Keratinocyte (primary cell): Measurements from ENCODE around the gene BCAP31. TPM values are rescaled to one million over a fixed set of nuclear protein-coding genes. Genes with fewer than 3 reads are reported as not detected.

Experiments
- DNase-seq: peaks from one replicate; pipeline ENCODE4 v3.0.0-alpha.2; 2011; ENCODE audit warnings: low read depth, missing footprints, low spot score
- FAIRE-seq: peaks from 2 replicates; lab custom pipeline; 2011; peaks lifted over from hg19 to GRCh38; lab: Jason Lieb, UNC
- H2AFZ ChIP-seq: 2 replicates; pipeline ENCODE4 v1.6.0; 2012; ENCODE audit warnings: low read length, control low read depth, inconsistent platforms; ENCODE audit not compliant: control insufficient read depth
- H3K27ac ChIP-seq: 2 replicates; pipeline ENCODE4 v1.5.1; 2011; ENCODE audit warnings: low read length; ENCODE audit not compliant: control insufficient read depth, insufficient read depth
- H3K27me3 ChIP-seq: 3 replicates; pipeline ENCODE4 v1.6.0; 2011; ENCODE audit warnings: low read length; ENCODE audit not compliant: control insufficient read depth, insufficient read depth; ENCODE audit errors: extremely low read depth
- H3K36me3 ChIP-seq, 2 experiments: 2 replicates in 1 of 2; 3 replicates in 1 of 2; pipeline ENCODE4 v1.5.1; 2011; ENCODE audit warnings: low read length in 2 of 2, mild to moderate bottlenecking in 1 of 2; ENCODE audit not compliant: control insufficient read depth in 2 of 2, insufficient read depth in 2 of 2; ENCODE audit errors: extremely low read depth in 1 of 2
- H3K4me1 ChIP-seq: 3 replicates; pipeline ENCODE4 v1.5.1; 2011; ENCODE audit warnings: low read length; ENCODE audit not compliant: control insufficient read depth, insufficient read depth; ENCODE audit errors: extremely low read depth
- H3K4me2 ChIP-seq: 3 replicates; pipeline ENCODE4 v1.6.0; 2011; ENCODE audit warnings: low read depth, low read length; ENCODE audit not compliant: control insufficient read depth, insufficient read depth; ENCODE audit errors: extremely low read depth
- H3K4me3 ChIP-seq, 3 experiments: fragments of 200-600 bp in 1 of 3; sonication (generic) in 1 of 3; 2 replicates in 2 of 3; 3 replicates in 1 of 3; pipeline ENCODE4 v1.5.1; 2011 to 2016; ENCODE audit warnings: low read length in 3 of 3, mild to moderate bottlenecking in 3 of 3, control low read depth in 2 of 3, inconsistent platforms in 1 of 3, low read depth in 1 of 3, mixed read lengths in 1 of 3, mixed run types in 1 of 3, moderate library complexity in 1 of 3; ENCODE audit not compliant: control insufficient read depth in 2 of 3, insufficient read depth in 2 of 3; ENCODE audit errors: extremely low read depth in 1 of 3
- H3K79me2 ChIP-seq: 2 replicates; pipeline ENCODE4 v1.6.0; 2012; ENCODE audit warnings: low read length; ENCODE audit not compliant: control insufficient read depth, insufficient read depth
- H3K9ac ChIP-seq: 3 replicates; pipeline ENCODE4 v1.6.0; 2011; ENCODE audit warnings: low read length; ENCODE audit not compliant: control insufficient read depth, insufficient read depth; ENCODE audit errors: extremely low read depth
- H3K9me1 ChIP-seq: 3 replicates; pipeline ENCODE4 v1.6.0; 2011; ENCODE audit warnings: low read length; ENCODE audit not compliant: control insufficient read depth, insufficient read depth; ENCODE audit errors: extremely low read depth
- H3K9me3 ChIP-seq: 2 replicates; pipeline ENCODE4 v1.5.1; 2012; ENCODE audit warnings: low read depth, low read length; ENCODE audit not compliant: control insufficient read depth
- H4K20me1 ChIP-seq: 3 replicates; pipeline ENCODE4 v1.6.0; 2011; ENCODE audit warnings: low read length; ENCODE audit not compliant: control insufficient read depth, insufficient read depth; ENCODE audit errors: extremely low read depth
- CTCF ChIP-seq, 3 experiments: IDR thresholded peaks in 1 of 3; conservative IDR thresholded peaks in 1 of 3; optimal IDR thresholded peaks in 1 of 3; 2 replicates in 2 of 3; 3 replicates in 1 of 3; pipeline versions ENCODE3 to v1.5.1; 2011; ENCODE audit warnings: low read length in 3 of 3, mild to moderate bottlenecking in 3 of 3, moderate library complexity in 2 of 3, control low read depth in 1 of 3, inconsistent platforms in 1 of 3; ENCODE audit not compliant: insufficient read depth in 2 of 3; ENCODE audit errors: extremely low read depth in 1 of 3
- EZH2 ChIP-seq: IDR thresholded peaks from one replicate; pipeline ENCODE4 v1.6.1; 2012; ENCODE audit warnings: inconsistent platforms, mild to moderate bottlenecking, low read length, moderate library complexity
- dilution Hi-C: fragments of 300-500 bp; cut with MboI; formaldehyde crosslinking; loops from one replicate; pipeline ENCODE4 v1.7.0; 2020; ENCODE audit warnings: low sequenced_read_pairs; ENCODE audit not compliant: extremely low pct_ligation_motif_present
- polyA plus RNA-seq, 5 experiments: library from polyadenylated mRNA; depleted of rRNA in 3 of 5; stranded (reverse) in 3 of 5; stranded (forward) in 1 of 5; unstranded in 1 of 5; fragments of >200 nt; gene quantifications; 1 replicate in 1 of 5; 2 replicates in 3 of 5; 3 replicates in 1 of 5; pipeline versions ENCODE4 v1.2.1 to v1.2.3, GENCODE V29; 2011 to 2012; ENCODE audit warnings: missing spikeins in 2 of 5, low read depth in 1 of 5, low replicate concordance in 1 of 5

BCAP31 gene
- polyA plus RNA-seq, 1 donor (not counting 4 experiments of a cell fraction or from before 2014, with no cell fraction given), result 262 TPM

GRCh38 chrX:153770601-153771414 is 46.6 kb upstream of the BCAP31 start:
- dilution Hi-C loops, result no loop called here
- Histone ChIP-seq H3K9me1 (no peaks in the 10 kb centered on the region), H3K4me2 (no peak overlapping the region), H3K27me3 (no peaks in the 10 kb centered on the region), H3K27ac (no peak overlapping the region), H3K4me1 (no peaks in the 10 kb centered on the region), H2AFZ (no peak overlapping the region), H3K36me3 (peaks cover 0 to 6% of the 10 kb centered on the region in 2 experiments), H3K4me3 (no peak overlapping the region), H3K79me2 (no peaks in the 10 kb centered on the region), H3K9me3 (peaks cover 4% of the 10 kb centered on the region), H3K9ac (no peak overlapping the region), H4K20me1 (no peaks in the 10 kb centered on the region)
- FAIRE-seq, result no peak
- DNase-seq, result no peak
- no peak for TF ChIP-seq CTCF (optimal IDR thresholded peaks at IDR 0.05 in 1 of 3, IDR thresholded peaks at IDR 0.05 in 1 of 3, conservative IDR thresholded peaks at IDR 0.05 in 1 of 3; ENCODE audit: extremely low read depth in 1 of 3, insufficient read depth in 2 of 3, low read length in 3 of 3)
- no peak for TF ChIP-seq EZH2

- no peak for FAIRE-seq
- no peak for TF ChIP-seq CTCF (optimal IDR thresholded peaks at IDR 0.05 in 1 of 3, IDR thresholded peaks at IDR 0.05 in 1 of 3, conservative IDR thresholded peaks at IDR 0.05 in 1 of 3; ENCODE audit: extremely low read depth in 1 of 3, insufficient read depth in 2 of 3, low read length in 3 of 3)
- no peak for TF ChIP-seq EZH2
- H3K36me3 ChIP-seq, result peaks cover 0 to 4% of the 10 kb centered on the region in 2 experiments
Observed at GRCh38 chrX:153769865-153770600, 45.8 kb upstream of the BCAP31 start.

More at GRCh38 chrX:153769865-153770600, 45.8 kb upstream of the BCAP31 start:
- H3K4me1 ChIP-seq, result peaks cover 4% of the 10 kb centered on the region
- H3K79me2 ChIP-seq, result no peaks in the 10 kb centered on the region
- H3K9me1 ChIP-seq, result no peaks in the 10 kb centered on the region
- no peak overlapping the region for H3K4me3 ChIP-seq
- H3K27ac ChIP-seq, result no peak overlapping the region
- dilution Hi-C loops, result no loop called here
- no peak for DNase-seq
- no peaks in the 10 kb centered on the region for H3K27me3 ChIP-seq
- H3K4me2 ChIP-seq, result no peak overlapping the region
- no peaks in the 10 kb centered on the region for H4K20me1 ChIP-seq
- no peak overlapping the region for H3K9ac ChIP-seq
- H2AFZ ChIP-seq, result no peak overlapping the region
- peaks cover 4% of the 10 kb centered on the region for H3K9me3 ChIP-seq
